CD4-positive, alpha-beta T cell treated with Interleukin-12 subunit alpha and Interleukin-12 subunit beta, for 1 hour (primary cell): ENCODE results near the gene IL22RA1.

Source experiments
- DNase-seq: peaks from one replicate; pipeline ENCODE4 v3.0.0-alpha.2; 2020

IL22RA1 gene

DNA sequence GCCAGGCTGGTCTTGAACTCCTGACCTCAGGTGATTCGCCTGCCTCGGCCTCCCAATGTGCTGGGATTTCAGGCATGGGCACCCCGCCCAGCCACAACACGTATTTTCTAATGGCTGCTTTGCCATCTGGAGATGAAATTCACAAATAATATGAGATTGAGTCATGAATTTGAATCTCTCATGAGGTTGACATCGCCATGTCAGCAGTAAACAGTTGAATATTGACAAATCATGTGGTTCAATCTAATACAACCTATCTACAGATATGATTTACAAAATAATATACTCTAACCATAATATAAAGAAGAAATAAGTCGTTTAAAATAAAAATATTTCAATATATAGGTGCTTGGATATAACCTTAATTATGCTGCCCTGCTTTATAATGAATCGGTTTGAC lies 73.1 kb downstream of the IL22RA1 start:
- no peak for DNase-seq
